CD14-positive monocyte (primary cell): ENCODE data around the gene CYRIA. TPM values are rescaled to one million over a fixed set of nuclear protein-coding genes. Genes with fewer than 3 reads are reported as not detected.

ENCODE experiments used
- DNase-seq, 3 donors: peaks; one replicate each; pipeline ENCODE4 v3.0.0-alpha.2; 2011 to 2022
- H2AFZ ChIP-seq: 2 replicates; pipeline ENCODE4 v1.6.0; 2012; ENCODE audit warnings: mild to moderate bottlenecking, low read depth, low read length, inconsistent platforms; ENCODE audit not compliant: insufficient read depth, poor library complexity, severe bottlenecking
- H3K27ac ChIP-seq, 2 donors: 1 replicate in 1 of 2; 2 replicates in 1 of 2; pipeline ENCODE4 v1.5.1; 2012 to 2013; ENCODE audit warnings: low read length in 2 of 2, control low read depth in 1 of 2, inconsistent platforms in 1 of 2, low read depth in 1 of 2, mild to moderate bottlenecking in 1 of 2
- H3K27me3 ChIP-seq, 2 donors: one replicate each; pipeline versions ENCODE4 v1.6.0 to v1.6.1; 2011 to 2013; ENCODE audit warnings: low read length in 2 of 2; ENCODE audit not compliant: control insufficient read depth in 2 of 2, insufficient read depth in 2 of 2
- H3K36me3 ChIP-seq, 2 donors: replicated peaks in 1 of 2; 1 replicate in 1 of 2; 2 replicates in 1 of 2; pipeline versions ENCODE4 v1.5.1 to v1.6.1; 2012 to 2013; ENCODE audit warnings: low read length in 2 of 2, control low read depth in 1 of 2, inconsistent platforms in 1 of 2, mild to moderate bottlenecking in 1 of 2; ENCODE audit not compliant: insufficient read depth in 2 of 2, control insufficient read depth in 1 of 2
- H3K4me1 ChIP-seq, 2 donors: 1 replicate in 1 of 2; 2 replicates in 1 of 2; pipeline versions ENCODE4 v1.5.1 to v1.6.1; 2012 to 2013; ENCODE audit warnings: low read length in 2 of 2, control low read depth in 1 of 2, inconsistent platforms in 1 of 2, mild to moderate bottlenecking in 1 of 2, moderate library complexity in 1 of 2; ENCODE audit not compliant: insufficient read depth in 2 of 2, control insufficient read depth in 1 of 2
- H3K4me2 ChIP-seq: replicated peaks from 2 replicates; pipeline ENCODE3; 2012; ENCODE audit warnings: low read length, moderate library complexity, mild to moderate bottlenecking; ENCODE audit not compliant: poor library complexity, severe bottlenecking; ENCODE audit errors: extremely low read depth
- H3K4me3 ChIP-seq, 3 experiments: fragments of 200-600 bp in 1 of 3; sonication (generic) in 1 of 3; replicated peaks in 1 of 3; 1 replicate in 2 of 3; 2 replicates in 1 of 3; pipeline ENCODE4 v1.5.1; 2011 to 2013; ENCODE audit warnings: low read length in 3 of 3, mild to moderate bottlenecking in 3 of 3, control low read depth in 2 of 3, low read depth in 2 of 3, inconsistent platforms in 1 of 3, moderate library complexity in 1 of 3
- H3K79me2 ChIP-seq: 2 replicates; pipeline ENCODE4 v1.6.0; 2012; ENCODE audit warnings: mild to moderate bottlenecking, control low read depth, inconsistent platforms, low read length, moderate library complexity; ENCODE audit not compliant: insufficient read depth
- H3K9ac ChIP-seq: 2 replicates; pipeline ENCODE4 v1.6.0; 2017; ENCODE audit warnings: low read length, mild to moderate bottlenecking; ENCODE audit not compliant: insufficient read depth, poor library complexity, severe bottlenecking
- H3K9me3 ChIP-seq, 2 donors: replicated peaks in 1 of 2; 1 replicate in 1 of 2; 2 replicates in 1 of 2; pipeline versions ENCODE4 v1.5.1 to v1.6.1; 2012 to 2013; ENCODE audit warnings: low read length in 2 of 2, control low read depth in 1 of 2; ENCODE audit not compliant: control insufficient read depth in 1 of 2, insufficient read depth in 1 of 2
- H4K20me1 ChIP-seq: 2 replicates; pipeline ENCODE4 v1.6.0; 2012; ENCODE audit warnings: mild to moderate bottlenecking, low read length, control low read depth, moderate library complexity; ENCODE audit not compliant: insufficient read depth
- H3K27ac Mint-ChIP-seq, 7 donors: one replicate each; pipeline ENCODE4 v1.8.0; 2020; ENCODE audit warnings: mild to moderate bottlenecking in 7 of 7, mixed read lengths in 7 of 7, moderate library complexity in 6 of 7, inconsistent platforms in 2 of 7
- H3K27me3 Mint-ChIP-seq, 3 donors: one replicate each; pipeline ENCODE4 v1.8.0; 2021 to 2022; ENCODE audit warnings: low read depth in 3 of 3, mild to moderate bottlenecking in 3 of 3, mixed read lengths in 3 of 3, moderate library complexity in 3 of 3, inconsistent platforms in 1 of 3
- H3K36me3 Mint-ChIP-seq, 2 donors: one replicate each; pipeline ENCODE4 v1.8.0; 2020; ENCODE audit warnings: mixed read lengths in 2 of 2, inconsistent platforms in 1 of 2, mild to moderate bottlenecking in 1 of 2
- H3K4me1 Mint-ChIP-seq: one replicate; pipeline ENCODE4 v1.8.0; 2020; ENCODE audit warnings: mild to moderate bottlenecking, mixed read lengths
- H3K4me3 Mint-ChIP-seq, 2 donors: one replicate each; pipeline ENCODE4 v1.8.0; 2020; ENCODE audit warnings: mild to moderate bottlenecking in 2 of 2, mixed read lengths in 2 of 2, moderate library complexity in 1 of 2
- H3K9me3 Mint-ChIP-seq, 7 donors: one replicate each; pipeline ENCODE4 v1.8.0; 2020 to 2022; ENCODE audit warnings: mixed read lengths in 7 of 7, mild to moderate bottlenecking in 6 of 7, moderate library complexity in 6 of 7, inconsistent platforms in 2 of 7
- WGBS: methylation state at CpG from one replicate; pipeline ENCODE4 v1.1.5; 2013; ENCODE audit warnings: missing lambda C conversion rate; ENCODE audit not compliant: insufficient coverage; 5-methylcytosine and 5-hydroxymethylcytosine counted together
- intact Hi-C, 2 donors: fragments of 100-400 bp; cut with micrococcal nuclease; formaldehyde crosslinking; loops; one replicate each; pipeline versions ENCODE4 v1.15.0 to v1.15.1; 2023
- polyA plus RNA-seq, 3 donors: library from polyadenylated mRNA; depleted of rRNA in 1 of 3; unstranded in 2 of 3; stranded (reverse) in 1 of 3; fragments of 300-500 nt in 2 of 3; fragments of >200 nt in 1 of 3; fragmentation: Illumina TruSeq in 2 of 3; gene quantifications; 1 replicate in 2 of 3; 2 replicates in 1 of 3; pipeline ENCODE4 v1.2.3, GENCODE V29; 2012 to 2021
- TF ChIP-seq, protein P1 (sequence below): fragments of 200-600 bp; IDR thresholded peaks from one replicate; pipeline ENCODE4 v1.8.0; 2022; ENCODE audit warnings: antibody characterized with exemption, mild to moderate bottlenecking

CYRIA gene
- polyA plus RNA-seq, 3 donors, result 55.9 to 101 (median 72.4) TPM

DNA sequence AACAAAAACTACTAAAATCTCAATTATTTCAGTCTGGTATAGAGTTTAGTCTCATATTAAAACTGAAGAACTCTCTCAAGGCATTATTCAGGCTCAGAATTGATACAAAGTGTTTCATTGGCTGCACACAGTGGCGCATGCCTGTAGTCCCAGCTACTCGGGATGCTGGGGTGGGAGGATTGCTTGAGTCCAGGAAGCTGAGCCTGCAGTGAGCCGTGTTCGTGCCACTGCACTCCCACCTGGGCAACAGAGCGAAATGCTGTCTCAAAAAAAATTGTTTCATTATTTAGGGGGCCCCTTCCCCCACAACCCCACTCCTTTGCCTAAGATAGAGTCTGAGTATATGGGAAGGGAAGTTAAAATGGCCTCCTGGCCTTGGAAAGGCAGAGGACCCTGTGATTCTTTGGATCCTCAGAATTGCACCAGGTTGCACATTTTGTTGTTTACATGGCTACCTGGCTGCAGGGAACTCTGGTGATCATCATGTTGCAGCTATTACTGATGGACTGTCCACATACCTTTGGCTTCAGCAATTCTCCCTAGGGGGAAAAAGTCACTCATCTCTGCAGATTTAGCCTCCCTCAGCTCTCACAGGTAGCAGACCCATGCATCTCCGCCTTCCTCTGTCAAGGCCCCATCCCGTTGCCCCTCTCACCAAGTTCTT, 19.2 kb upstream of the CYRIA start:
- H3K4me1 ChIP-seq, result peaks cover 28 to 30% of the 10 kb centered on the region in 2 donors
- TF ChIP-seq, protein P1, sequence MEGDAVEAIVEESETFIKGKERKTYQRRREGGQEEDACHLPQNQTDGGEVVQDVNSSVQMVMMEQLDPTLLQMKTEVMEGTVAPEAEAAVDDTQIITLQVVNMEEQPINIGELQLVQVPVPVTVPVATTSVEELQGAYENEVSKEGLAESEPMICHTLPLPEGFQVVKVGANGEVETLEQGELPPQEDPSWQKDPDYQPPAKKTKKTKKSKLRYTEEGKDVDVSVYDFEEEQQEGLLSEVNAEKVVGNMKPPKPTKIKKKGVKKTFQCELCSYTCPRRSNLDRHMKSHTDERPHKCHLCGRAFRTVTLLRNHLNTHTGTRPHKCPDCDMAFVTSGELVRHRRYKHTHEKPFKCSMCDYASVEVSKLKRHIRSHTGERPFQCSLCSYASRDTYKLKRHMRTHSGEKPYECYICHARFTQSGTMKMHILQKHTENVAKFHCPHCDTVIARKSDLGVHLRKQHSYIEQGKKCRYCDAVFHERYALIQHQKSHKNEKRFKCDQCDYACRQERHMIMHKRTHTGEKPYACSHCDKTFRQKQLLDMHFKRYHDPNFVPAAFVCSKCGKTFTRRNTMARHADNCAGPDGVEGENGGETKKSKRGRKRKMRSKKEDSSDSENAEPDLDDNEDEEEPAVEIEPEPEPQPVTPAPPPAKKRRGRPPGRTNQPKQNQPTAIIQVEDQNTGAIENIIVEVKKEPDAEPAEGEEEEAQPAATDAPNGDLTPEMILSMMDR, result no peak
- Mint-ChIP-seq H3K4me3 (no peak overlapping the region), H3K9me3 (peaks cover 0 to 7% (median 0%) of the 10 kb centered on the region in 7 donors), H3K4me1 (peaks cover 34% of the 10 kb centered on the region), H3K27ac (no peak overlapping the region), H3K36me3 (peaks cover 0 to 2% of the 10 kb centered on the region in 2 donors), H3K27me3 (peaks cover 0 to 2% (median 0%) of the 10 kb centered on the region in 3 donors)
- no peak for DNase-seq
- no peak overlapping the region for H3K9ac ChIP-seq
- WGBS, result no CpG with 5 or more reads among the region's 7 CpGs
- H3K4me3 ChIP-seq, result no peak overlapping the region
- intact Hi-C loops, result no loop called here
- no peaks in the 10 kb centered on the region for H3K79me2 ChIP-seq
- no peaks in the 10 kb centered on the region for H3K9me3 ChIP-seq
- H3K27me3 ChIP-seq, result no peaks in the 10 kb centered on the region
- no peak overlapping the region for H3K4me2 ChIP-seq
- H3K27ac ChIP-seq, result no peak overlapping the region
- no peaks in the 10 kb centered on the region for H3K36me3 ChIP-seq
- no peak overlapping the region for H2AFZ ChIP-seq
- H4K20me1 ChIP-seq, result no peaks in the 10 kb centered on the region

DNA sequence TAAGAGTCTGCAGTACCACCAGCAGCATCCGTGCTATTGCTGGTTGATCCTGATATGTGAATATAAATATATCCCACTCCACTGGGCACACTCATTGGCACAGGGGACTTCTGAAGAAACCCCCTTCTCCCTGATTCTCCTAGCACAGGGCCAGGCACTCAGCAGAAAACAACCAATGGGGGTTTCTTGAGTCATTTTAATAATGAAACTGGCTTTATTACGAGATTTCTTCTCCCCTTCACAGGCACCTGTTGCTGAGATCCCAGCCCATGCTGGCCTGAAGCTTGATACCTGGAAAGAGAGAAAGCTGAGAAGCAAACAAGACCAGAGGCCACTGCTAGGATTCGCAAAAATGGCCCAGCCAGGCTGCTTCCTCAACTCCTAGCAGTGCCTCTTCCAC, 17.9 kb upstream of the CYRIA start:
- Histone ChIP-seq H3K9ac (no peak overlapping the region), H3K79me2 (no peaks in the 10 kb centered on the region), H3K27me3 (no peaks in the 10 kb centered on the region), H3K4me2 (no peak overlapping the region), H4K20me1 (no peaks in the 10 kb centered on the region), H3K27ac (no peak overlapping the region), H2AFZ (no peak overlapping the region), H3K36me3 (no peaks in the 10 kb centered on the region), H3K4me1 (peaks cover 38% of the 10 kb centered on the region in 2 donors), H3K9me3 (no peaks in the 10 kb centered on the region), H3K4me3 (no peak overlapping the region)
- peaks cover 45% of the 10 kb centered on the region for H3K4me1 Mint-ChIP-seq
- intact Hi-C loops, result no loop called here
- 100% methylated on average over 2 of the region's 3 CpGs for WGBS
- peaks cover 0 to 2% (median 0%) of the 10 kb centered on the region in 3 donors for H3K27me3 Mint-ChIP-seq
- TF ChIP-seq, protein P1, result no peak
- peak overlapping the region in 1 of 2 donors; percentile 16 for H3K4me3 Mint-ChIP-seq
- peaks cover 0 to 2% of the 10 kb centered on the region in 2 donors for H3K36me3 Mint-ChIP-seq
- no peak for DNase-seq
- no peak overlapping the region for H3K27ac Mint-ChIP-seq
- peaks cover 0 to 7% (median 0%) of the 10 kb centered on the region in 7 donors for H3K9me3 Mint-ChIP-seq
